ENCODE measurements around the gene CHPT1.

DNA sequence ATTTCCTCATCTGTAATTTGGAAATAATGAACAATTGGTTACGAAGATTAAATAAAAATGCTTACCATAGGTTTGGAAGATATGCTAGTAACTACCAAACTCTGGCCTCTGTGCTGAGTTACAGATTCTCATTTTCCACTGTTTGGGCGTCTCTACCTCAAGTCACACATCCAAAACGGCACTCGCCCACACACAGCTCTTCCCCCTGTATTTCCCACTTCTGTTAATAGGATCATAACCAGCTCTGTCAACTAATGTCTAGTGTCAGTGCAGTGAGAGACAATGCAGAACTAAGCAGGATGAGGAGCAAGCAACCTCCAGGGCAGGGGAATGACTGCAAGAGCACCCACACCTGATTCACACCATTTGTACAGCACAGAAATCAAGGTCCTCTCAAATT is 52.7 kb downstream of the CHPT1 start:
- TF ChIP-seq, protein P1, sequence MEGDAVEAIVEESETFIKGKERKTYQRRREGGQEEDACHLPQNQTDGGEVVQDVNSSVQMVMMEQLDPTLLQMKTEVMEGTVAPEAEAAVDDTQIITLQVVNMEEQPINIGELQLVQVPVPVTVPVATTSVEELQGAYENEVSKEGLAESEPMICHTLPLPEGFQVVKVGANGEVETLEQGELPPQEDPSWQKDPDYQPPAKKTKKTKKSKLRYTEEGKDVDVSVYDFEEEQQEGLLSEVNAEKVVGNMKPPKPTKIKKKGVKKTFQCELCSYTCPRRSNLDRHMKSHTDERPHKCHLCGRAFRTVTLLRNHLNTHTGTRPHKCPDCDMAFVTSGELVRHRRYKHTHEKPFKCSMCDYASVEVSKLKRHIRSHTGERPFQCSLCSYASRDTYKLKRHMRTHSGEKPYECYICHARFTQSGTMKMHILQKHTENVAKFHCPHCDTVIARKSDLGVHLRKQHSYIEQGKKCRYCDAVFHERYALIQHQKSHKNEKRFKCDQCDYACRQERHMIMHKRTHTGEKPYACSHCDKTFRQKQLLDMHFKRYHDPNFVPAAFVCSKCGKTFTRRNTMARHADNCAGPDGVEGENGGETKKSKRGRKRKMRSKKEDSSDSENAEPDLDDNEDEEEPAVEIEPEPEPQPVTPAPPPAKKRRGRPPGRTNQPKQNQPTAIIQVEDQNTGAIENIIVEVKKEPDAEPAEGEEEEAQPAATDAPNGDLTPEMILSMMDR (IDR thresholded peaks at IDR 0.05; ENCODE audit: low read length): no peak
- TF ChIP-seq EZH2 (IDR thresholded peaks at IDR 0.05; ENCODE audit: borderline replicate concordance, low read length): no peak

All from OCI-LY1 (cell line).